Gastroesophageal sphincter (tissue), 4 donors: ENCODE results near the gene CDKL2. TPM values are rescaled to one million over a fixed set of nuclear protein-coding genes. Genes with fewer than 3 reads are reported as not detected.
A peak's percentile ranks its signal among the peaks of the same experiment; 100 is the strongest.

Experiments used
- ATAC-seq: fragments of 150-250 bp; one replicate; pipeline ENCODE4 v1.9.1; 2016; ENCODE audit warnings: mild to moderate bottlenecking, moderate library complexity
- H3K27ac ChIP-seq, 4 donors: fragments of 200-600 bp; sonication (generic) in 3 of 4; 1 replicate in 3 of 4; 2 replicates in 1 of 4; pipeline ENCODE4 v1.5.1; 2016 to 2019
- H3K27me3 ChIP-seq: fragments of 200-600 bp; sonication (generic); one replicate; pipeline ENCODE4 v1.5.1; 2019
- H3K36me3 ChIP-seq, 2 donors: fragments of 200-600 bp; sonication (generic); one replicate each; pipeline ENCODE4 v1.5.1; 2019; ENCODE audit warnings: control low read depth in 1 of 2
- H3K4me1 ChIP-seq, 3 donors: fragments of 200-600 bp; sonication (generic); 1 replicate in 2 of 3; 2 replicates in 1 of 3; pipeline ENCODE4 v1.5.1; 2016 to 2019; ENCODE audit warnings: control low read depth in 2 of 3
- H3K4me3 ChIP-seq, 2 donors: fragments of 200-600 bp; sonication (generic); one replicate each; pipeline ENCODE4 v1.5.1; 2019; ENCODE audit warnings: mild to moderate bottlenecking in 1 of 2, moderate library complexity in 1 of 2
- H3K9me3 ChIP-seq, 3 donors: fragments of 200-600 bp; sonication (generic); one replicate each; pipeline ENCODE4 v1.5.1; 2017 to 2019; ENCODE audit warnings: control low read depth in 2 of 3
- EP300 ChIP-seq: sonication (generic); formaldehyde crosslinking; IDR thresholded peaks from one replicate; pipeline ENCODE4 v1.6.1; 2017; ENCODE audit warnings: antibody characterized with exemption, mild to moderate bottlenecking
- POLR2A ChIP-seq, 2 donors: fragments of 450-650 bp; IDR thresholded peaks; one replicate each; pipeline ENCODE4 v1.6.1; 2017; ENCODE audit warnings: antibody characterized with exemption in 2 of 2, mild to moderate bottlenecking in 2 of 2, moderate library complexity in 1 of 2
- POLR2AphosphoS5 ChIP-seq: sonication (generic); formaldehyde crosslinking; IDR thresholded peaks from one replicate; pipeline ENCODE4 v1.6.1; 2017; ENCODE audit warnings: antibody characterized with exemption
- WGBS, 2 donors: methylation state at CpG; one replicate each; pipeline ENCODE4 v1.1.5; 2018; ENCODE audit warnings: low coverage in 1 of 2; 5-methylcytosine and 5-hydroxymethylcytosine counted together
- total RNA-seq, 4 donors: library from RNA; depleted of rRNA; stranded (reverse); fragments of >200 nt; gene quantifications; one replicate each; pipeline ENCODE4 v1.1.0, GENCODE V29; 2016
- TF ChIP-seq, protein P1 (sequence below), 4 experiments: fragments of 200-600 bp in 2 of 4; fragments of 450-650 bp in 2 of 4; sonication (generic) in 1 of 4; IDR thresholded peaks; one replicate each; pipeline ENCODE4 v1.5.1; 2017 to 2019; ENCODE audit warnings: antibody characterized with exemption in 4 of 4, mild to moderate bottlenecking in 2 of 4, moderate library complexity in 2 of 4

Gene CDKL2
- total RNA-seq, 4 donors from 2014 or later = 3.9 to 8.1 (median 6.0) TPM

DNA sequence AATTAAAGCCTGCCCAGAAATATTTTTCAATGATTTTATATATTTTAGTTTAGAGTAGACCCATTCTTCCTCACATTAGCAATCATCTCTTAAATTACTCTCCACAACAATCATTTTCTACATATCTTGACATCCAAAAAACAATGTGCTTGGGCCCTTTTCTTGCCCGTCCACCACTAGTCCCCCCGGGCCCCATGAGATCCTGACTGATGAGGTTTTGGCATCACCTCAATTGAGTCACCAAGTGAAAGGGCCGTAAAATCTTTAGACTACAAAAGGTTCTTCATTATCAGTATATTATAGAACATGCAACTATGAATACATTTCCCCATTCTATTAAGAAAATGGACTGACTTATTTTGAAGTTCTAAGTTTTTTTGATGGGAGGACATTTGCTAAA, 4.0 kb upstream of the CDKL2 start:
- H3K27me3 ChIP-seq = no peaks in the 10 kb centered on the region
- no peak for TF ChIP-seq POLR2AphosphoS5
- TF ChIP-seq, protein P1, sequence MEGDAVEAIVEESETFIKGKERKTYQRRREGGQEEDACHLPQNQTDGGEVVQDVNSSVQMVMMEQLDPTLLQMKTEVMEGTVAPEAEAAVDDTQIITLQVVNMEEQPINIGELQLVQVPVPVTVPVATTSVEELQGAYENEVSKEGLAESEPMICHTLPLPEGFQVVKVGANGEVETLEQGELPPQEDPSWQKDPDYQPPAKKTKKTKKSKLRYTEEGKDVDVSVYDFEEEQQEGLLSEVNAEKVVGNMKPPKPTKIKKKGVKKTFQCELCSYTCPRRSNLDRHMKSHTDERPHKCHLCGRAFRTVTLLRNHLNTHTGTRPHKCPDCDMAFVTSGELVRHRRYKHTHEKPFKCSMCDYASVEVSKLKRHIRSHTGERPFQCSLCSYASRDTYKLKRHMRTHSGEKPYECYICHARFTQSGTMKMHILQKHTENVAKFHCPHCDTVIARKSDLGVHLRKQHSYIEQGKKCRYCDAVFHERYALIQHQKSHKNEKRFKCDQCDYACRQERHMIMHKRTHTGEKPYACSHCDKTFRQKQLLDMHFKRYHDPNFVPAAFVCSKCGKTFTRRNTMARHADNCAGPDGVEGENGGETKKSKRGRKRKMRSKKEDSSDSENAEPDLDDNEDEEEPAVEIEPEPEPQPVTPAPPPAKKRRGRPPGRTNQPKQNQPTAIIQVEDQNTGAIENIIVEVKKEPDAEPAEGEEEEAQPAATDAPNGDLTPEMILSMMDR (IDR thresholded peaks at IDR 0.05) = no peak
- ATAC-seq = no peak
- no peak overlapping the region for H3K4me3 ChIP-seq
- no peak overlapping the region for H3K27ac ChIP-seq
- 77 to 85% methylated on average over 3 of the region's 3 CpGs for WGBS, 2 donors
- no peaks in the 10 kb centered on the region for H3K9me3 ChIP-seq
- no peaks in the 10 kb centered on the region for H3K36me3 ChIP-seq
- H3K4me1 ChIP-seq = peaks cover 0 to 34% (median 0%) of the 10 kb centered on the region in 3 donors

DNA sequence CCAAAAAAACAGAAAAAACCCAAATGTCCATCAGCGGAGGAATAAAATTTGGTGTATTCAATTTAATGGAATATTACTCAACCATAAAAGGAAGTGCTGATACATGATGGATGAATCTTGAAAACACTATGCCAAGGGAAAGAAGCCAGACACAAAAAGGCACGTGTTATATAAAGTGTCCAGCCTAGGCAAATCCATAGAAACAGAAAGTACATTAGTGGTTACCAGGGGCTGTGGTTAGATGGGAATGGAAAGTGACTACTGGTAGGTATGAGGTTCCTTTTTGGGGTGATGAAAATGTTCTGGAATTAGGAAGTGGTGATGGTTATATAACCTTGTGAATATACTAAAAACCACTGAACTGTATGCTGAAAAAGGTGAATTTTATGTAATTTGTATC, 3.5 kb upstream of the CDKL2 start:
- H3K9me3 ChIP-seq = no peaks in the 10 kb centered on the region
- peaks cover 0 to 39% (median 0%) of the 10 kb centered on the region in 3 donors for H3K4me1 ChIP-seq
- H3K36me3 ChIP-seq = no peaks in the 10 kb centered on the region
- H3K27me3 ChIP-seq = no peaks in the 10 kb centered on the region
- no peak overlapping the region for H3K4me3 ChIP-seq
- 46 to 51% methylated on average over 2 of the region's 2 CpGs for WGBS, 2 donors
- TF ChIP-seq, protein P1 (IDR thresholded peaks at IDR 0.05) = no peak
- no peak for TF ChIP-seq POLR2A (IDR thresholded peaks at IDR 0.05)
- no peak for TF ChIP-seq POLR2AphosphoS5
- H3K27ac ChIP-seq = no peak overlapping the region
- no peak for ATAC-seq

DNA sequence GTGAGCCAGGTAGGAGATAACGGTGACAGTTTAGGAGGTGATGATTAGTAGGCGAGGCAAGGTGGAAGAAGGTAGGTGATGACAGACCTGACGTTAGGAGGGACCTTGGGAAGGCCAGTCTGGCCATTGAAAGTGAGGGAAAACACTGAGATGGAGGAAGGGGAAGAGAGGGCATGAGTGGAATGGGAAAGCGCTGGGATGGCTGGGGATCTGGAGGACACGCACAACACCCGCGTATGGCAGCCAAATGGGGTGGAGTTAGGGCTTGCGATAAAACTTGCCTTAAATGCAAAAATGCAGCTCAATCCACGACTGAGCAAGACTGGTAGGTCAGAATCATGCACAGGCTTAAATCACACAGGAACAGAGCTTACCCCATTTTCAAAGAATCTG, 605 bp upstream of the CDKL2 start:
- whole genome bisulfite sequencing, 2 donors = 29 to 46% methylated on average over 7 to 9 of the region's 9 CpGs
- no peak for ATAC-seq
- peak overlapping the region; percentile 69 to 73 for H3K4me3 ChIP-seq
- peaks cover 0 to 46% (median 0%) of the 10 kb centered on the region in 3 donors for H3K4me1 ChIP-seq
- TF ChIP-seq POLR2A (IDR thresholded peaks at IDR 0.05) = no peak
- TF ChIP-seq, protein P1 (IDR thresholded peaks at IDR 0.05) = no peak
- no peak for TF ChIP-seq POLR2AphosphoS5
- no peaks in the 10 kb centered on the region for H3K9me3 ChIP-seq
- no peaks in the 10 kb centered on the region for H3K36me3 ChIP-seq
- peak overlapping the region; percentile 8 to 80 (median 68) for H3K27ac ChIP-seq
- H3K27me3 ChIP-seq = no peaks in the 10 kb centered on the region

DNA sequence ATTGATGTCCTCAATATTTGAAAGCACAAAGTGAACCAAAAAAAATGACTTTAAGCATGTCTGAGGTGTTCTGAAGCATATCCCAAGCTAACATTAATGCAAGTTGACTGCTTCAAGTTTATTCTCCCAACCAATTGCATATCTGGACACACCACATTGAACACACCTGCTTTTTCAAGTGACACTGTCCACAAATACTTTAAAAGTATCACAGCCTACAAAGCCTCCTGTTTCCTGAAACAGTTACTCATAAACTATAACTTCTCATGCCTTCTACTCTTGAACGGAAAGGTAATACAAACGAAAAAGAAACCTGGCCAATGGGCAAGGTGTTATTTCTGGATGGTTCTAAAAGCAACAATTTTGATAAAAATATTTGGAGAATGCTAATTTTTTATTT, 1.1 kb downstream of the CDKL2 start:
- Histone ChIP-seq H3K27ac (no peak overlapping the region), H3K4me1 (peaks cover 0 to 46% (median 0%) of the 10 kb centered on the region in 3 donors), H3K27me3 (no peaks in the 10 kb centered on the region), H3K9me3 (no peaks in the 10 kb centered on the region), H3K36me3 (no peaks in the 10 kb centered on the region), H3K4me3 (peak overlapping the region in 1 of 2 donors; percentile 73)
- TF ChIP-seq, protein P1 (IDR thresholded peaks at IDR 0.05) = no peak
- TF ChIP-seq POLR2AphosphoS5 (no peak), EP300 (no peak), POLR2A (IDR thresholded peaks at IDR 0.05) (no peak)
- no peak for ATAC-seq
- 69 to 86% methylated on average over 2 of the region's 2 CpGs for whole genome bisulfite sequencing, 2 donors

DNA sequence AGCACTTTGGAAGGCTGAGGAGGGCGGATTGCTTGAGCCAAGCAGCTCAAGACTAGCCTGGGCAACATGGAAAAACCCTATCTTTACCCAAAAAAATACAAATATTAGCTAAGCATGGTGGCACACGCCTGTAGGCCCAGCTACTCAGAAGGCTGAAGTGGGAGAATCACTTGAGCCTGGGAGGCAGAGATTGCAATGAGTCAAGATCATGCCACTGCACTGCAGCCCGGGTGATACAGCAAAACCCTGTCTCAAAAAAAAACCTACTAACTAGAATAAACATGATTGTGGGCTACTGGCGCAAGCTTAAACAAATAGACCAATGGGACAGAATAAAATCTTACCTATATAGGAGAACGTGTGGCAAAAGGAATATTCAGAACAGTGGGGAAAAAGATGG, 7.3 kb downstream of the CDKL2 start:
- 76 to 91% methylated on average over 4 to 5 of the region's 5 CpGs for WGBS, 2 donors
- Histone ChIP-seq H3K4me1 (no peaks in the 10 kb centered on the region), H3K27ac (no peak overlapping the region), H3K27me3 (no peaks in the 10 kb centered on the region), H3K9me3 (no peaks in the 10 kb centered on the region), H3K36me3 (no peaks in the 10 kb centered on the region), H3K4me3 (no peak overlapping the region)
- no peak for ATAC-seq
- TF ChIP-seq POLR2A (IDR thresholded peaks at IDR 0.05) (no peak), POLR2AphosphoS5 (no peak), EP300 (no peak)
- TF ChIP-seq, protein P1 (IDR thresholded peaks at IDR 0.05) = no peak
